OCI-LY7 (cell line): ENCODE measurements around the gene SPOP.

Experiments
- EZH2phosphoT487 ChIP-seq: fragments of 200-600 bp; sonication (generic); IDR thresholded peaks from 2 replicates; pipeline ENCODE4 v1.6.1; 2018; ENCODE audit warnings: low read depth, borderline replicate concordance, mild to moderate bottlenecking, mixed run types, antibody characterized with exemption, low read length, moderate library complexity, mixed read lengths
- TF ChIP-seq, protein P1 (sequence below): fragments of 200-600 bp; sonication (generic); conservative IDR thresholded peaks from 2 replicates; pipeline ENCODE4 v1.5.1; 2014; ENCODE audit warnings: mild to moderate bottlenecking, antibody characterized with exemption, low read length, moderate library complexity, mixed read lengths

DNA sequence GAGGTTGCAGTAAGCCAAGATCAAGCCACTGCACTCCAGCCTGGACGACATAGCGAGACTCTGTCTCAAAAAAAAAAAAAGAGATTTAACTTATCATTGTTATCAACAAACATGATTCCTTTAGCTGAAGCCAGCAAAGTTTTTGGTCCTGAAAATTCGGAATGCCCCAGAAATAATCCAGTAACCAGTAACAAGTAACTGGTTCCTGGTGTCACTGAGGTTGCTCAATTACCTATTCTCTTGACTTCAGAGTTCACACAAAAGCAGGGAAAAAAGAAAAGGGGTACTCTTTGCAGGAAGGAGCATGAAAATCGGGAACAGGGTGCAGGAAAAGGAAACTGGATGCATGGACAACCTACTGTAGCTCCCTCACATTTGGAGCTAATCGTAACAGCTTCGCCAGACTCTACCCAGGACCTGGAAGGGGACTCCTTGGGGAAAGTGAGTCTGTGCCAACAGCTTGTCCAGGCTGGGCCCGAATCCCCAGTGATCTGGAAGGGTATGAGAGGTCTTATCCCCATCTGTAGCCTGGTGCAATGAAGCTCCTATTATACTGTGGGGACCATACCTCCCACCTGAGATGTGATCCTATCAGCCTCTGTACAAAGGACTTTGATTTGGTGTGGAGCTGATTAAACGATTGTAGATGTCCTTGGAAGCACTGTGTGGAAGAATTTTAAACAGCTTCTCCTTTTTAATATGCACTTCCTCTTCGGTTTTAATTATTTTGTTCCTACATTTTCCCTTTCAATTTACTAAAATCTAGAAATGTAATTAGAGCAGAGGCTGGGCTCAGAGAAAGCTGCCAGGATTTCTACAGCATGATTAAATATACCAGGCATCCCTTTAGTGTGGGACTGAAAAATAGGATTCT is 3.4 kb upstream of the SPOP start:
- TF ChIP-seq, protein P1, sequence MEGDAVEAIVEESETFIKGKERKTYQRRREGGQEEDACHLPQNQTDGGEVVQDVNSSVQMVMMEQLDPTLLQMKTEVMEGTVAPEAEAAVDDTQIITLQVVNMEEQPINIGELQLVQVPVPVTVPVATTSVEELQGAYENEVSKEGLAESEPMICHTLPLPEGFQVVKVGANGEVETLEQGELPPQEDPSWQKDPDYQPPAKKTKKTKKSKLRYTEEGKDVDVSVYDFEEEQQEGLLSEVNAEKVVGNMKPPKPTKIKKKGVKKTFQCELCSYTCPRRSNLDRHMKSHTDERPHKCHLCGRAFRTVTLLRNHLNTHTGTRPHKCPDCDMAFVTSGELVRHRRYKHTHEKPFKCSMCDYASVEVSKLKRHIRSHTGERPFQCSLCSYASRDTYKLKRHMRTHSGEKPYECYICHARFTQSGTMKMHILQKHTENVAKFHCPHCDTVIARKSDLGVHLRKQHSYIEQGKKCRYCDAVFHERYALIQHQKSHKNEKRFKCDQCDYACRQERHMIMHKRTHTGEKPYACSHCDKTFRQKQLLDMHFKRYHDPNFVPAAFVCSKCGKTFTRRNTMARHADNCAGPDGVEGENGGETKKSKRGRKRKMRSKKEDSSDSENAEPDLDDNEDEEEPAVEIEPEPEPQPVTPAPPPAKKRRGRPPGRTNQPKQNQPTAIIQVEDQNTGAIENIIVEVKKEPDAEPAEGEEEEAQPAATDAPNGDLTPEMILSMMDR, result no peak
- no peak for TF ChIP-seq EZH2phosphoT487
